WTC11 (cell line): Measurements from ENCODE around the gene NCAPH2. TPM values are rescaled to one million over a fixed set of nuclear protein-coding genes. Genes with fewer than 3 reads are reported as not detected.

Experiments used
- ATAC-seq: fragments of 200-7000 bp; cut with Tn5 transposase; 2 replicates; pipeline ENCODE4 v1.10.0; 2021; ENCODE audit warnings: mild to moderate bottlenecking, moderate library complexity
- CTCF ChIA-PET: fragments of 300-600 bp; sonication (Branson Sonifier 250); formaldehyde crosslinking; loops from one replicate; lab custom pipeline; 2021; ENCODE audit warnings: antibody characterized with exemption; lab: Charles Lee
- POLR2A ChIA-PET: fragments of 350-600 bp; sonication (Branson Sonifier 250); formaldehyde crosslinking; loops from one replicate; lab custom pipeline; 2021; ENCODE audit warnings: antibody characterized with exemption; lab: Charles Lee
- DNase-seq: peaks from one replicate; pipeline ENCODE4 v3.0.0; 2021; ENCODE audit warnings: low spot score
- H3K27ac Mint-ChIP-seq: 2 replicates; pipeline ENCODE4 v1.8.0; 2021; ENCODE audit warnings: mixed read lengths
- H3K27me3 Mint-ChIP-seq: 2 replicates; pipeline ENCODE4 v1.8.0; 2021; ENCODE audit warnings: low read depth, mild to moderate bottlenecking, moderate library complexity, mixed read lengths
- H3K36me3 Mint-ChIP-seq: 2 replicates; pipeline ENCODE4 v1.8.0; 2021; ENCODE audit warnings: mixed read lengths
- H3K4me1 Mint-ChIP-seq: 2 replicates; pipeline ENCODE4 v1.8.0; 2022; ENCODE audit warnings: mixed read lengths
- H3K4me3 Mint-ChIP-seq: 2 replicates; pipeline ENCODE4 v1.8.0; 2021; ENCODE audit warnings: mild to moderate bottlenecking, moderate library complexity, mixed read lengths
- H3K9me3 Mint-ChIP-seq: 2 replicates; pipeline ENCODE4 v1.8.0; 2021; ENCODE audit warnings: mixed read lengths
- CDX4 ChIP-seq: fragments of 250-450 bp; sonication (Bioruptor Pico); IDR thresholded peaks from 2 replicates; pipeline ENCODE4 v1.9.0; 2021; ENCODE audit warnings: moderate library complexity, mild to moderate bottlenecking, inconsistent platforms, borderline replicate concordance
- E2F4 ChIP-seq: sonication (generic); formaldehyde crosslinking; IDR thresholded peaks from 2 replicates; pipeline ENCODE4 v1.8.1; 2022; ENCODE audit warnings: low read depth, mild to moderate bottlenecking, moderate library complexity, missing genetic modification reagents, borderline replicate concordance
- ETV6 ChIP-seq: sonication (generic); formaldehyde crosslinking; IDR thresholded peaks from 2 replicates; pipeline ENCODE4 v1.8.1; 2022; ENCODE audit warnings: mild to moderate bottlenecking, missing genetic modification reagents
- GRHL2 ChIP-seq: fragments of 250-450 bp; sonication (Bioruptor Pico); IDR thresholded peaks from 2 replicates; pipeline ENCODE4 v1.8.0; 2022; ENCODE audit warnings: mild to moderate bottlenecking, moderate library complexity; ENCODE audit not compliant: insufficient replicate concordance, severe bottlenecking
- MXD4 ChIP-seq: fragments of 250-450 bp; sonication (Bioruptor Pico); IDR thresholded peaks from 2 replicates; pipeline ENCODE4 v1.8.0; 2021; ENCODE audit warnings: mild to moderate bottlenecking, moderate library complexity, borderline replicate concordance
- NFE2L1 ChIP-seq: sonication (generic); formaldehyde crosslinking; IDR thresholded peaks from 2 replicates; pipeline ENCODE4 v1.8.1; 2023; ENCODE audit warnings: missing genetic modification reagents
- NR3C1 ChIP-seq: sonication (generic); formaldehyde crosslinking; conservative IDR thresholded peaks from 2 replicates; pipeline ENCODE4 v1.8.1; 2023; ENCODE audit warnings: low read depth, mild to moderate bottlenecking, missing genetic modification reagents
- OVOL2 ChIP-seq: fragments of 250-450 bp; sonication (Bioruptor Pico); IDR thresholded peaks from 2 replicates; pipeline ENCODE4 v1.9.0; 2021; ENCODE audit warnings: mild to moderate bottlenecking, borderline replicate concordance
- PREB ChIP-seq: sonication (generic); formaldehyde crosslinking; IDR thresholded peaks from 2 replicates; pipeline ENCODE4 v1.8.1; 2022; ENCODE audit warnings: mild to moderate bottlenecking, missing genetic modification reagents, moderate library complexity, borderline replicate concordance
- PRRX2 ChIP-seq: fragments of 250-450 bp; sonication (Bioruptor Pico); IDR thresholded peaks from 2 replicates; pipeline ENCODE4 v1.8.0; 2021; ENCODE audit warnings: mild to moderate bottlenecking
- ZNF121 ChIP-seq: sonication (generic); formaldehyde crosslinking; IDR thresholded peaks from 2 replicates; pipeline ENCODE4 v1.8.0; 2023; ENCODE audit warnings: missing genetic modification reagents
- ZNF219 ChIP-seq: sonication (generic); formaldehyde crosslinking; IDR thresholded peaks from 2 replicates; pipeline ENCODE4 v1.8.0; 2023; ENCODE audit warnings: missing genetic modification reagents, mild to moderate bottlenecking, borderline replicate concordance
- ZNF281 ChIP-seq: sonication (generic); formaldehyde crosslinking; IDR thresholded peaks from 2 replicates; pipeline ENCODE4 v1.8.0; 2023; ENCODE audit warnings: mild to moderate bottlenecking, missing genetic modification reagents
- ZNF423 ChIP-seq: fragments of 250-450 bp; sonication (Bioruptor Pico); IDR thresholded peaks from 2 replicates; pipeline ENCODE4 v2.1.2; 2022; ENCODE audit warnings: mild to moderate bottlenecking, moderate library complexity
- total RNA-seq: library from RNA; stranded (reverse); gene quantifications from 3 replicates; pipeline ENCODE4 v1.2.3, GENCODE V29; 2021
- TF ChIP-seq, protein P1 (sequence below): sonication (generic); formaldehyde crosslinking; IDR thresholded peaks from 2 replicates; pipeline ENCODE4 v1.8.1; 2023; ENCODE audit warnings: mild to moderate bottlenecking, missing genetic modification reagents
- TF ChIP-seq, protein P2 (sequence below): sonication (generic); formaldehyde crosslinking; conservative IDR thresholded peaks from 2 replicates; pipeline ENCODE4 v1.8.1; 2023; ENCODE audit warnings: mild to moderate bottlenecking, low read depth, missing genetic modification reagents, moderate library complexity
- TF ChIP-seq, protein P3 (sequence below): fragments of 250-450 bp; sonication (Bioruptor Pico); IDR thresholded peaks from 2 replicates; pipeline ENCODE4 v1.9.0; 2021; ENCODE audit warnings: mild to moderate bottlenecking

NCAPH2 gene
- total RNA-seq, 1 experiment from 2014 or later, result 78.4 TPM

- Mint-ChIP-seq H3K27ac (no peak overlapping the region), H3K27me3 (no peaks in the 10 kb centered on the region), H3K4me3 (no peak overlapping the region), H3K4me1 (no peaks in the 10 kb centered on the region), H3K36me3 (no peaks in the 10 kb centered on the region), H3K9me3 (no peaks in the 10 kb centered on the region)
- TF ChIP-seq, protein P1, sequence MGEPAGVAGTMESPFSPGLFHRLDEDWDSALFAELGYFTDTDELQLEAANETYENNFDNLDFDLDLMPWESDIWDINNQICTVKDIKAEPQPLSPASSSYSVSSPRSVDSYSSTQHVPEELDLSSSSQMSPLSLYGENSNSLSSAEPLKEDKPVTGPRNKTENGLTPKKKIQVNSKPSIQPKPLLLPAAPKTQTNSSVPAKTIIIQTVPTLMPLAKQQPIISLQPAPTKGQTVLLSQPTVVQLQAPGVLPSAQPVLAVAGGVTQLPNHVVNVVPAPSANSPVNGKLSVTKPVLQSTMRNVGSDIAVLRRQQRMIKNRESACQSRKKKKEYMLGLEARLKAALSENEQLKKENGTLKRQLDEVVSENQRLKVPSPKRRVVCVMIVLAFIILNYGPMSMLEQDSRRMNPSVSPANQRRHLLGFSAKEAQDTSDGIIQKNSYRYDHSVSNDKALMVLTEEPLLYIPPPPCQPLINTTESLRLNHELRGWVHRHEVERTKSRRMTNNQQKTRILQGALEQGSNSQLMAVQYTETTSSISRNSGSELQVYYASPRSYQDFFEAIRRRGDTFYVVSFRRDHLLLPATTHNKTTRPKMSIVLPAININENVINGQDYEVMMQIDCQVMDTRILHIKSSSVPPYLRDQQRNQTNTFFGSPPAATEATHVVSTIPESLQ (CRISPR knock-in tag), result no peak
- TF ChIP-seq GRHL2 (no peak), ZNF121 (CRISPR knock-in tag) (no peak), PREB (CRISPR knock-in tag) (no peak), ZNF281 (CRISPR knock-in tag) (no peak), OVOL2 (CRISPR knock-in tag) (no peak), MXD4 (CRISPR knock-in tag) (no peak), ZNF423 (CRISPR knock-in tag) (no peak), NR3C1 (CRISPR knock-in tag) (no peak), E2F4 (no peak), PRRX2 (CRISPR knock-in tag) (no peak), NFE2L1 (CRISPR knock-in tag) (no peak), ZNF219 (CRISPR knock-in tag) (no peak), CDX4 (CRISPR knock-in tag) (no peak), ETV6 (CRISPR knock-in tag) (no peak)
- TF ChIP-seq, protein P2, sequence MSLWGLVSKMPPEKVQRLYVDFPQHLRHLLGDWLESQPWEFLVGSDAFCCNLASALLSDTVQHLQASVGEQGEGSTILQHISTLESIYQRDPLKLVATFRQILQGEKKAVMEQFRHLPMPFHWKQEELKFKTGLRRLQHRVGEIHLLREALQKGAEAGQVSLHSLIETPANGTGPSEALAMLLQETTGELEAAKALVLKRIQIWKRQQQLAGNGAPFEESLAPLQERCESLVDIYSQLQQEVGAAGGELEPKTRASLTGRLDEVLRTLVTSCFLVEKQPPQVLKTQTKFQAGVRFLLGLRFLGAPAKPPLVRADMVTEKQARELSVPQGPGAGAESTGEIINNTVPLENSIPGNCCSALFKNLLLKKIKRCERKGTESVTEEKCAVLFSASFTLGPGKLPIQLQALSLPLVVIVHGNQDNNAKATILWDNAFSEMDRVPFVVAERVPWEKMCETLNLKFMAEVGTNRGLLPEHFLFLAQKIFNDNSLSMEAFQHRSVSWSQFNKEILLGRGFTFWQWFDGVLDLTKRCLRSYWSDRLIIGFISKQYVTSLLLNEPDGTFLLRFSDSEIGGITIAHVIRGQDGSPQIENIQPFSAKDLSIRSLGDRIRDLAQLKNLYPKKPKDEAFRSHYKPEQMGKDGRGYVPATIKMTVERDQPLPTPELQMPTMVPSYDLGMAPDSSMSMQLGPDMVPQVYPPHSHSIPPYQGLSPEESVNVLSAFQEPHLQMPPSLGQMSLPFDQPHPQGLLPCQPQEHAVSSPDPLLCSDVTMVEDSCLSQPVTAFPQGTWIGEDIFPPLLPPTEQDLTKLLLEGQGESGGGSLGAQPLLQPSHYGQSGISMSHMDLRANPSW, result no peak
- TF ChIP-seq, protein P3, sequence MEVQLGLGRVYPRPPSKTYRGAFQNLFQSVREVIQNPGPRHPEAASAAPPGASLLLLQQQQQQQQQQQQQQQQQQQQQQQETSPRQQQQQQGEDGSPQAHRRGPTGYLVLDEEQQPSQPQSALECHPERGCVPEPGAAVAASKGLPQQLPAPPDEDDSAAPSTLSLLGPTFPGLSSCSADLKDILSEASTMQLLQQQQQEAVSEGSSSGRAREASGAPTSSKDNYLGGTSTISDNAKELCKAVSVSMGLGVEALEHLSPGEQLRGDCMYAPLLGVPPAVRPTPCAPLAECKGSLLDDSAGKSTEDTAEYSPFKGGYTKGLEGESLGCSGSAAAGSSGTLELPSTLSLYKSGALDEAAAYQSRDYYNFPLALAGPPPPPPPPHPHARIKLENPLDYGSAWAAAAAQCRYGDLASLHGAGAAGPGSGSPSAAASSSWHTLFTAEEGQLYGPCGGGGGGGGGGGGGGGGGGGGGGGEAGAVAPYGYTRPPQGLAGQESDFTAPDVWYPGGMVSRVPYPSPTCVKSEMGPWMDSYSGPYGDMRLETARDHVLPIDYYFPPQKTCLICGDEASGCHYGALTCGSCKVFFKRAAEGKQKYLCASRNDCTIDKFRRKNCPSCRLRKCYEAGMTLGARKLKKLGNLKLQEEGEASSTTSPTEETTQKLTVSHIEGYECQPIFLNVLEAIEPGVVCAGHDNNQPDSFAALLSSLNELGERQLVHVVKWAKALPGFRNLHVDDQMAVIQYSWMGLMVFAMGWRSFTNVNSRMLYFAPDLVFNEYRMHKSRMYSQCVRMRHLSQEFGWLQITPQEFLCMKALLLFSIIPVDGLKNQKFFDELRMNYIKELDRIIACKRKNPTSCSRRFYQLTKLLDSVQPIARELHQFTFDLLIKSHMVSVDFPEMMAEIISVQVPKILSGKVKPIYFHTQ, result no peak
- ChIA-PET POLR2A (no interaction called here), CTCF (interaction anchor here (1.0 to 1.3 kb wide), 2 partner anchors 38 to 247 kb away, joined by 3 to 4 read pairs; partner anchors contain the start of gene SCO2)
- ATAC-seq (no peak), DNase-seq (no peak)
These were observed 20.6 kb upstream of the NCAPH2 start for GRCh38 chr22:50487290-50488005.
